SIG-M5 treated with dmso at 0.1 percent for 504 hours (cell line): ENCODE data around the gene ETS1.

Experiments
- DNase-seq: peaks from one replicate; lab custom pipeline; 2025; ENCODE audit not compliant: unreplicated experiment; lab: John Stamatoyannopoulos, UW

Gene ETS1

DNA sequence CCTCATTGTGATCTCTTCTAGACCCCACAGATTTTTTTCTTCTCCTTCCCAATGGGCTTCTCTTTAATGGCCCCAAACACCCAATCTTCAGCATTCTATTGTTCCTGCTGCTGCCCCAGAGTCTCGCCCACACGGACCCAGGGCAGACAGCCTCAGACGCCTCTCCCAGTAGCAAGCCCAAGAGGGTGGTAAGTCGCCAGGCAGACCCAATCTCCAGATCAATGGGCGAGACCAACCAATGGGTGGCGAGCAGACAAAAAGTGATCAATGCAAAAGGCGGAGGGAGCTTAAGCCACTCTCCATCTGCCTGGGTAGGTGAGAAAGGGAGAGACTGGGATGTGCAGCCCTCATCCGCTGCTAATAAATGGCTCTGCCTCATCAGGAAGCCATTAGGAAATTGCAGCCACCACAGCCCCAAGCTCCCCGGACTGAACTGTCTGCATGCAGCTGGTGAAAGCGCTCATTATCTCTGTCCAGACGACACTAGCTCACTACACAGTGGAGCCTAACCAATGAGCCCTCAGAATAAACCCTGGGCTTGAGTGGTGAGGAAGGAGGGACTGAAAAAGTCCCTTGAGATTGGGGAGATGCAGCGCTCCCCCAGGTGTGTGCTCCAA is 81.8 kb downstream of the ETS1 start:
- no peak for DNase-seq

DNA sequence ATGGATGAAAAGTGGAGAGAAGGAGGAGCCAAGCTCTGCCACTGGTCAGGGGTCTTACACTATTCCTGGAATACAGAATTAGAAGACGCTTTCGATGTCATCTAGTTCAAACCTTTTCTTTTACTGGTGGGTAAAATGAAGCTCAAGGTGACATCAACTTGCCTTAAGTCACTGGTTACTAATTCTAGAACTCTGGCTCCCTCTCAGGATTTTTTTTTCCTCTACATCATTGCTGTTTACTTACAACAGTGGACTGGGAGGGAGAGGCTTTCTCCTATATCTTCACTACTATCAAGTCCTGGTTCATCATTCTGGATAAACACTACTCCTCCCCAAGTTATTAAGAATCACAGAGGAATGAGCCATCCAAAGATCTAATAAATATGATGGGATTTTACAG is 82.9 kb downstream of the ETS1 start:
- no peak for DNase-seq

DNA sequence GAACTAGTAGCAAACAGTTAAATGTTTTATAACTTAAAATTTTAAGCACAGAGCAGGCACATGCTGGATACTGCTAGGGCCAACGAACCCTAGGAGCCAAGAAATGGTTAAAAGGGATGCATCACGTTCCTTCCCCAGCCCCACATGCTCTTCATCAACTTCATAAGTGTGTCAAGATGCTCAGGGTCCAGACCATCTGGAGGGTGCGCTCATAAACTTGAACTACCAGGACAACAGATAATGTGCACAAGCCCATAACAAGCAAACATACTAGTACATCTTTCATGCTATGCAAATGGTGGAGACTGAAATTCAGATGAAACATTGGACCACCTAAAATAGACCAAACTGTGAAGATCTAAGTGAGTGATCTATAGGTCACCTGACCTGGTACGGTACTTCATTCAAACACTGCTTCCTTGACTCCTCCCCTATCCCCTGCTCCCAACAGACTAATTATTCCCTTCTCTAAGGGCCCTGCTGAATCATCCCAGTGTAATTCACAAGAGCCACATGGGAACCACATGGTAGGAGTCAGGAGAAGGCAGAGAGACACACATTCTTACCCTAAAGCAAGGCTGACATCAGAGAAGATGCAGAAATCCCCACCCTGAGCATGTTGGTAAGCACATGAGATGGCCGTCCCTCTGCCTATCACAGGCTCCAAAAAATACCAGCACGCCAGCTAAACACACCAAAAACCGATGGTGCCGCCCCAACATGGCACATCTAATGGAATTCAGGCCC is 83.9 kb downstream of the ETS1 start:
- DNase-seq = no peak

DNA sequence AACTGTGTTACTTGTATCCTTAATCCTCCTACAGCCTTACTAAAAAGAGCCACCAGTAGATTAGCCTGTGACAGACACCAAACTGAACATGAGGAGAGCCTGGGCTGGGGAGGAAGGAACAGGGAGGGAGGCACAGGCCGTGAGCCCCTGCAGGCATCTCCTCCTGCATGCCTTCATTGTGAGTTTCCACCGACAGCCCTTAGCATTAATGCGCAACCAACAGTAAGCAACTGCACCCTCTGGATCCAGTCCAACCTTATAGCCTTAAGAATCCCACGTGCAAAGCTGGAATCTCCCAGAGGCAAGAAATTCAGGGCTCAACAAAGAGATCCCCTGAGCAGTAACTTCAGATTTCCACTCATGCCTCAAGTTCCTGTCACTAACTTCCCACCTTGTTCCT is 84.6 kb downstream of the ETS1 start:
- no peak for DNase-seq

DNA sequence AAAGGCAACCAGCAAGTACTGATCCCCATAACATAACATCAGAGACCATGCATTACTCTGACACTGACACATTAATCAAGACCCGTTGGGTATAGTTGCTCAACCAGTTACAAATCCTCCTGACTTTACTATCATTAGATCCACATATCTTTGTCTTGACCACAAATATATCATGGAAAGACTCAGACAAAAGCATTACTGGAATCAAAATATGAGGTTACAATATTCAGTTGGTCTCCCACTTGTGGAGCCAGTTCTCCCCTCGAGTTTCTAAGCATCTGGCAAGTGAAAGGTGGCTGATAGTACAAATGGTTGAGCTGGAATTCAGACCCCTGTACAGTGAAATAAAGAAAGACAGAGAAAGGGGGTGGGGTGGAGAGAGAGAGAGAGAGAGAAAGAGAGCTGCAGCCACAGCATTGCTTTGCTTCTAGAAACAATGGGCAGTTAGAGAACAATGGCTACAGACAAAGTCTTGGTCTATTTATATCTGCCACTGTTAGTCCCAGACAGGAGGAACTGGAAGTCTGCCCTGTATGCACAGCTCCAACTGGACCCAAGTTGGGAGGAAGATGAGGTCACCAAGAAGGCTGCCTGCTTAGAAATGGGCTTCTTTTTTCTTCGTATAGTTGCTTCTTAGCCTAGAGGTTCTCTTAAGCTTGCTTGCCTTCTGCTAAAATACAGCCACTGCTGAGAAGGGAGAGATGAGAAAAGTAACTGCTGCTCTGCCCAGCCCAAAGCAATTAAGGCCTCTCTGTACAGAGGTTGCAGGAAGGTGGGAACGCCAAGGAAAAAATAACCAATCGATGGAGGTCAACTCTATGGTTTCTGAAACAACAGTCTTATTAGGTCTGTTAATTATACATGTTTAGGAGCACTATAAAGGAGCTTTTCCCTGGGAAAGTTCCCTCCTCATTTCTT is 85.5 kb downstream of the ETS1 start:
- DNase-seq = no peak

DNA sequence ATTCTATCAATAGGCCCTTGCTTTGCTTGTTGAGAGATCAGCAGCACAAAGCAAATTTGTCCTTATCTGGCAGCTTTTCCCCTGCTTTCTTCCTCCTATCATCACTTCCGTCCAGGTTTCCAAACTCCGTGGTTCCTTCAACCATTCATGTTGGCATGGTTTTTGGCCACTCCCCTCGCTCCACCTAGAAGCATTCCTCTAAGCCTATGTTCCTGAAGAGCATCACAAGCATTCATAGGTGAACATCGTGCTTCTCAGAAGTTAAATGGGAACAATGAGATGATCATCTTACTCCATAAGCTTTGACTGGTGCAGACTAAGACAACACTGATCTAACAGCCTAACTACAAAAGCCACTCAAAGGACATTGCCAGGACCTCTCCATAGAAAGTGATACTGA is 86.3 kb downstream of the ETS1 start:
- DNase-seq = no peak

DNA sequence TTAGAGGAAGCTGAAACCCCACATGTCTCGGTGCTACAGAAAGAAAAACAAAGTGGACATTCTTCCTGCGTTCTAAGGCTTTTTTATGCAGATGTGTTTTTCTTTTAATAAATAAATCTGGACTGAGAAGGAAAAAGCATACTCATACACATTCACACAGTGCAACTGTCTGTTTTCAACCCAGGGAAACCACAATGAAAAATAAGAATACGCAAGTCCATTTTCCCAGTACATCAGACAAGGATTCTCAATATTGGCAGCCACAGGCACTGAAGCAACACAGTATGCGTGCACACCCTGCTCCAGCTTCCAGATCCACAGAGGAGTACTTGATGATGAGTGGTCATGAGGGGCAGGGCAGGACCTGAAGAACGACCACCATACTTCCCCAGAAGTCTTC is 86.9 kb downstream of the ETS1 start:
- DNase-seq = no peak

DNA sequence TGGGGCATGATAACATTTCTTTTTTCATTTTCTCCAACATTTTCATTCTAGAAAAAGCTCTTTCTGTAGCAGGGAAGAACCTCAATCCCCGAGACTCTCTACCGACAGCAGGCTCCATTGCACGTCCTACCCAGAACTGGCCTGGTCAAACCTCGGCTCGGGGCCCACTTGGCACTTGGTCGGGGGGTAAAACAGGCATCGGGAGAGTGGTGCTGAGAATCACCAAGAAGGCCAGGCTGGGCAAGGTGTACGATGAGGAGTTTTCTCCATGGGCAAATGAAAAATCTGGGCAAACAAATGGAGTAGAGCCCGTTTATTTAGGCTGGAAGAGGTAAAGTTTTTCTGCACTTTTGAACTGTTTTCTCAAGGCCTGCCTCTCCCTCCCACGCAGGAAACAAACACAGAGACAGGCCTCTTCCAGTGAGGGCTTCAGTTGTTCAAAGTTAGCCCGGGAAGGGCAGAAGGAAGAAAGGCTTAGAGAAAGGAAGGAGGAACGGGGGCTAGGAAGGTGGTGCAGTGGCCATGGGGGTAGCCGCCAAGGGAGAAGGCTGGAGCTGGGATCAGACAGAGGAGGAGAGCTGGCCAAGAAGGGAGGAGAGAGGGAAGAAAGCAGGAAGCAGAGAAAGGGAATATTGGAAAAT is 87.6 kb downstream of the ETS1 start:
- DNase-seq = no peak

DNA sequence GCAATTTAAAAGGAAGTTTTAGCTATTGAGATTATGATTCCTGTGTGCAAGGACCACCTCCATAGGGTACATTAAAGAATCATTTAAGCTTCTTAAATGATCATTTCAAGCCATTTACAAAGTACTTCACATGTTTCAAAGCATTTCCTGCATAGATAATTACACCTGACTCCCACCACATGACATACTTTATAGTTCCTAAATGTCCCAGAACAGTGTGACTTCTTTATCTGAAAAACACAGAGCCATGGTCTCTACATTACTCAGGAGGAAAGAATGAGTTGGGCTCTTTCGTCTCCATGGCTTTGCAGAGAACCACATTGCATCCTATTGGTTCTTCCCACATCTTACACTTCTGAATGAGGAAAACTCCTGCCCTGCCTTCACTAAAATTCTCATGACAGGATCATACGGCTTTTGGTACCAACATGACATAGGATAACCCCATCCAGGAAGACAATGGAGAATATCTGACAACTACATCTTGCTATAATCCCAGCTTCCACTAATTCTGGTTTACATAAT is 88.6 kb downstream of the ETS1 start:
- no peak for DNase-seq

DNA sequence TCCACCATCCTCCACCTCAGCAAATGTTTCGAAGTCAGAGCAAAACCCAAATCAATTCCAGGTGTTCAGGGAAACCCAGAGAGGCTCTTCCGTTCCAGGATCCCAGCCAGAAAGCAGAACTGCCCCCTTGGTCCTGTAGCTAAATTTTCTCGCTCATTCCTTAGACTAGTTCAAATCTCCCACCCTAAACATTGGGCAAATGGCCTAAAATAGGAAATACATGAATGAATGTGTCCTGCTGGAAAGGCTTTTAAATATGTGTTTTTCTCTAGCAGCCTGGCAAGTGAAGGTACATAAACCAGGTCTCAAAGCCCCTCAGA is 89.6 kb downstream of the ETS1 start:
- no peak for DNase-seq

DNA sequence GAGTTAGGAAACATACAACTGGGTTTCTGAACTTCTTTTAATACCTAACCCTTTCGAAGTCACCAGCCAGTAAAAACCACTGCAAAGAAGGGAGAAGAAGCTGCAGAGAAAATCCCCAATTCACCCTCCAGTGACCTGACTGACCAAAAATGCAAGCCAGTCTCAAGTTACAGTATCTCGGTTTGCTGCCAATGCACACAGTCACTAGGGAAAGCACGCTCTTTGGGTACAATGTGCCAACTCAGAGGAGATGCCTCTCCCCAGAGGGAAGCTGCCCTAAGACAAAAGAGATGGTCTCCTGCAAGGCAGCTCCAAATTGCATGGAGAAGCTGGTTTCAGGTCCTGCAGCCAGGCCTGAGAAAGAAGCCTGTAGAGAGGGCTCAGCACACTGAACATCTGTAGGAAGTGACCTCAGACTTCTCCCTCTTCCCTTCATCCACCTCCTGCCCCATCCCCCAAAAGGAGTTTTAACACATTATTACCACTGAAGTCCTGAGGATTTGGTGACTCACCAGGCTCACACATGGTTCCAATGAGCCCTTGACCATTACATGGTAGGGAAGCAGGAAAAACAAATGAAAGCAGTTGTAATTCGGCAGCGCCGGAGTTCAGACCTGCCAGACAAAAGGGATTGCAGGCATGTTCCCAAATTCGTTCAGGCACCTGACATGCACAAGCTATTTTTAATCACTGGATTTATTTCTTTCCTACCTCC is 90.1 kb downstream of the ETS1 start:
- DNase-seq = peak; percentile 41

DNA sequence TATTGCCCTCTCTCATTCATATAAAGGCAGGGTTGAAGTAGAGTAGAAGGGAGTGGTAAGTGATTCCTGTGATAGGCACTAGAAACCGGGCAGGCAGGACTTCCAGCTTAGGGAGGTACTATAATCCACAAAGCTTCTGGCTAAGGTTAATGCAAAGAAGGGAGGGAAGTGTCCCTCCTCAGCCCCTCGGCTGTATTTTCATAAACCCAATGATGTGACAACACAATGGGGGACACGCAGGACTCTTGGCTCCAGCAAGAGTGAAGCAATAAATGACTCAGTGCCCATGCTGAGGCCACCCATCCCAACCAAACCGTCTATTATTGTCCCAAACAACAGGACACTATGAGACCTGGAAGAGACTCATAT is 90.7 kb downstream of the ETS1 start:
- peak; percentile 78 for DNase-seq

DNA sequence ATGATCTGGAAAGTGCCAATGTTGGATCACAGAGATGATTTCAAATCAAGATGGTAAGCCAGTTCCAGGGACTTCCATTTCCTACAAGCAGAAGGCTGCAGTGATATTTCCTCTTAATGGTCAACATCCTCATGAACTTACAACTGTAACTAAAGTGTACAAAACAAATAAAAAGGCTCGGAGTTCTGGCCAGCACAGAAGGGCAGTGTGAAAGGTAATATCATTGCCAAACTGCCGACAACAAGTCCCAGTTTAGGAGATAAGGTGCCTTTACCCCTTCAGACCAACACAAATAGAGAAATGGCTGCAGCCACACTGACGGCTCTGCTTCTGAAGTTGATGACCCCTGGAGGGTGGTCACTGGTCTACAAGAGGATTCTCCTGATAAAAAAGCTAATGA is 91.1 kb downstream of the ETS1 start:
- no peak for DNase-seq

DNA sequence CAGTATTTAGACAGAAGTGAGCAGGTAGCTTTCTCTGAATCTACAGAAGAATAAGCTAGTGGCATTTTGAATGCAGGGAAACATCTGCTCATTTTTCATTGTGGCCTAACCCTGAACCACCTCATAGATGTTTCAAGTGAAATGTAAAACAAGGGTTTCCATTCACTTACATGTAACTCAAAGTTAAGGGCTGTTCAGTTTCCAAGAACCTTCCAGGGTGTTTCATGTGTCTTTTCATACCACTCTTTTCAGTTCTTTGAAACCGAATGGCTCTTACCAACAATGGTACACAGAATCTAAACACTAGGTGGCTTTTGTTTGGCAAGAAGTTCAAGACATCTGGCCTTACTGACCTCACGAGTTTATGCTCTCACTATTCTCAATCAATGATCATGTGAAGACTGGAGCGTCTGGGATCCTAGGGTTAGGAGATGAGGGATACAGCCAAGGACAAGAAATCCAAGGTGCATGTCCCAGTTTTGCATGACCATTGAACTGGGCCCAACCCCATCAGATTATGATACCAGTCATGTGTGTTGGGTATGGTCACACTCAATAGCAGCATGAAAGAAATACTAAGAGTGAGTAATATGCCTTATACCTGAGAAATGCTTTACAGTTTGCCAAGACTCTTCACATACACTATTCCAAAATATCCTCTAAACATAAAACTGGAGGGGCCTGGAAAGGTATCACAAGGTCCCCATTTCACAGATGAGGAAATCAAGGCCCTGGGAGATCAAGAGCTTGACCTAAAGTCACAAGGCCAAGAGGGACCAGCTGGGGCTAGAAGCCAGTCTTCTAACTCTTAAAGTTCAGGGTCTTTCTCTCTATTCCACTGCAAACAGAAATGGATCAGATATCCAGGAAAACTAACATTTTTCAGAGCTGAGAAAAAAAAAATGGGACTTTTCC is 92.7 kb downstream of the ETS1 start:
- no peak for DNase-seq

DNA sequence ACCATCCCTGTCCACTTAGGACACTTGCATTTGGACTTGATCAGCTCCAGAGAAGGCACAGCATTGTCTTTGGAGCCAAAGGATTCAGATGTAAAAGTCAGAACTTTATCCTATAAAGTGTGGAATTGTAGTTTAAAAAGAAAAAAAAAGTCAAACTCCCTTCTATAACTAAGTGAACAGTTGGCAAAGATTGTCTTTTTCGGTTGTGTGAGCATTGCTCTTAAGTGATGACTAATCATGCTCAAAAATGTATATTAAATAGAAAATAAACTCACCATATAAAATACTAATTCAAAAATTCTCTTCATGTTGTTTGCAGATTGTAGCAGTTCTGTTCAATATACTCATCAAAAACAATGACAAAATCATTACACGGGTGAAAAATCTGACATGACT is 93.8 kb downstream of the ETS1 start:
- DNase-seq = no peak

DNA sequence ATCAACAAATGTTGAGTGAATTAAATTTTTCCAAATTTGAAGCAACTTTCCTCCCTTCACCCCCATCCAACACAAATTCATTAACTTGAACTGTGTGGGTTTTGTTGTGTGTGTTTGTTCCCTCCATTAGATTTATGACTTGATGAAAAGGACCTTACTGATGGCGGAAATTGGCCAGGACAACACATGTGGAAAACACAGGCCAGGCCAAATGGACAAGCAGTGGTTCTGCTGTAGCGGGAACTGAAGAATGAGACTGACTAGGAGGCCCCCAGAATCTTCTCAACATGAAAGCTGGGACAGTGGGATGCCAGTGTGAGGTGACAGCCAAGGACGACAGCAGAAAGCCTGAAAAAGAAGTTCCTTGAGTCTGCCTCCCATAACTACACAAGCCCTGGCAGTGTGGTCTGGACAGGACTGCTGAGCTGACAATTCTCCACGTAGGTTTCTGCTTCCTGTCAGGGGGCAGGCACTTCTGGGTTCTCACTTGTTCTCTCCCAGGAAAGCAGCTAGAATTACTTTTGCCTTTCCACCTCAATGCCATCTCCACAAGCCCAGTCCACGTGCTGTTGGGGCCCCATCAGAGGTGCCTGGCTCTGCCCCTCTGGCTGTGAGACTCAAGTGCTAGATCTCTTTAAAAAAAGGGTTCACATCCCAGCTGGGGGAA is 94.3 kb downstream of the ETS1 start:
- DNase-seq = no peak

DNA sequence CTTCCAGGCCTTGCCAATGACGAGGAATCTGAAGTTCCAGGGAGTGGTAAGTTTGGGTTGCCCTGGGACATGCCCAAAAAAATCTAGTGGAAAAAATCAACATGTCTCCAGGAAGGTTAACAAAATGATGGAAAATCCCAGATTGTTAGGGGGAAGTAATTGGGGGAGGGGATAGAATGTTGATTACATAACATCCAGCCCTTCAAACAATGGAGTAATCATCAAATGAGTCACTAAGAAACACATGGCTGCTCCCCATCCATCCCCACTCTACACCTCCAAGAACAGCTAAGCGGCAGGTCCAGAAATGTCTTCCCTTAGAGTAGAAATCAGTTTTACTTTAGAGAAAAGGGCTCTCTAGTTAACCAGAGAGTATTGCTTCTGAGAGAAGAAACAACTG is 94.9 kb downstream of the ETS1 start:
- peak; percentile 24 for DNase-seq

DNA sequence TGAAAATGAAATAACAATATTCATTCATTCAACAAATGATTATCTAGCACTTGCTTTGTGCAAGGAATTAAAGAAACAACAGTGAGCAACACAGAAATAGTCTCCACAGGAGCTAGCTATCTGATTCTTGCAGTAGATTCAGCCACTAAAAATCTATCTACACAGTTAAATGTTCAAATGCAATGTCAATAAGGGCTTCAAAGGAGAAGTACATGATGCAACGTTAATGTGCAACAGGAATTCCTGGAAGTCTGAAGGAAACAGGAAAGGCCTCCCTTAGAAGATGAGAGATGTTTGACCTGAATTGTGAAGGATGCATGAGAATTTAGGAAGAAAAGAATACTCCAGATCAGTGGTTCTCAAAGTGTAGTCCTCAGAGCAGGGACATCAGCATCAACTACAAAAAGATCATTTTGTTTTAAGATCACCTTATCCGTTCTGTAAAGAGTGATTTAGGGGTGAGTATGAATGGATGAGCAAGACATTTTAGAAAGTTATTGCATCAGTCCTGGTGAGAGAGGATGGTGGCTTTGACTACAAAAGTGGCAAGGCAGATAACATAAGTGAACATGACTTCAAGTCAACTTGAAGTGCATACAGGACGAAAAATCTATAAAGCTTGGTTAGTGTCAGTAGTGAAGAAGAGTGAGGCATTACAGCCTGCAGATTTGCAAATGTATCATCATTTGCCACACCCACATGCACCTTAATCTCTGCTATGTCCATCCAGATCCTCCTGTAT is 96.0 kb downstream of the ETS1 start:
- no peak for DNase-seq

DNA sequence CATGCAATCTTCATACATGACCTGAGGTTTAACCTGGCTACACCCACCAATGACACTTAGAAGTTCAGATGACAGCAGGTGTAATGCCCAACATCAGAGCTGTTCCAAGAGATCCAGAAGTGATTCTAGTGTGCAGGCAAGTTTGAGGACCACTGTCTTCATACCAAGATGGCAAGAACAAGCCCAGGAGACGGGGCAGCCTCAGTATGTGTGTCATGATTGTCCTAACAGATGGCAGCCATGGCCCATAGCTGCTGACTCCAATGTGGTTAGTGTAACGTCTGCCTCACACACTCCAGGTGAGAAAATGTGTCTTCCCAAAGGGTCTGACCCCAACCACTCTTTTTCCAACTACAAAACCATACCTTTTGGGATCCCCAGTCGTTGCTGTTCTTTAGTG is 97.3 kb downstream of the ETS1 start:
- DNase-seq = no peak
